Suppressor macrophage treated with lipopolysaccharide for 1 hour (primary cell): ENCODE data around the gene SMG1.
A peak's percentile ranks its signal among the peaks of the same experiment; 100 is the strongest.
"Not testable (repeated sequence)": the region's sequence is repeated elsewhere in the genome, so short reads cannot be mapped to it uniquely, and the experiment has no call there.

ENCODE experiments used
- DNase-seq, 3 donors: peaks; one replicate each; pipeline ENCODE4 v3.0.0-alpha.2; 2020 to 2022

The SMG1 gene

DNA sequence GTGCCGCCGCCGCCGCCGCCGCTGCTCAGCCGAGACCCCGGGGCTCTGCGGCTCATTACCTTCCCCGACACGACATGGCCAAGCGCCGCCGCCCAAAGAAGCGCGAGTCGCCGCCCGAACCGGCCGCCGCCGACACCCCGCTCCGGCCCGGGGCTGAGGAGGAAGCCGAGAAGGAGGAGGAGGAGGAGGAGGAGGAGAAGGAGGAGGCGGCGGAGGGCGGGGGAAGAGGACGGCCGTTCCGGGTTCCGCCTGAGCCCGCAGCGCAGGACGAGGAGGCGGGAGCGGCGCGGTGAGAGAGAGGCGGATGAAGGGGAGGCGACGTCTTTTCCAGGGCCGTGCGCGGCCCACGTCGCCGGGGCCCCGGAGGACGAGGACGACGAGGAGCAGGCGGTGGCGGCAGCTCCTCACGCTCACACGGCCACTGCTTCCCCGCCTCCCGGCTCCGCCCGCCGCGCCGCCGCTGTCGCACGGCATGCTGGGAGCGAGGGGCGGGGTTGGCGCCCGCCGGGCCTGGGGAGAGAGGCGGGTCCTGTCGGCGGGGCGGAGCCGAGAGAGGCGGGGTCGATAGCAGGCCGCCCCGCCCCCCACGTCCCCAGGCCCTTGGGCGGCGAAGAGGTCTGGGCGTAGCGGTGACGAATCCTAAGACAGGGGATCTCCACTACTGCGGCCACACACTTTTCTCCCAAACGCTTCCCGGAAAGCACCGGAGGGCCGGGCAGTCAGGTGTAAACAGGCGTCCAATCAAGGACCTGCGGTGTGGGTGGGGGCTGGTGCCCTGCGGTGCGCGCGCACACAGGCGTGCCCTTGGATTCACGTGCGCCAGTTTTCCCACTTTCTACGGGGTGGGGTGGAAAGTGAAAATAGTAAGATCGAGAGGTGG is at the start of gene SMG1:
TSS of gene SMG1 (minus strand) at position 423 of the 880 bp plus-strand sequence. CDS start at position 56, 367 bp downstream.
- DNase-seq = peak; percentile 98 to 100 (median 99)

DNA sequence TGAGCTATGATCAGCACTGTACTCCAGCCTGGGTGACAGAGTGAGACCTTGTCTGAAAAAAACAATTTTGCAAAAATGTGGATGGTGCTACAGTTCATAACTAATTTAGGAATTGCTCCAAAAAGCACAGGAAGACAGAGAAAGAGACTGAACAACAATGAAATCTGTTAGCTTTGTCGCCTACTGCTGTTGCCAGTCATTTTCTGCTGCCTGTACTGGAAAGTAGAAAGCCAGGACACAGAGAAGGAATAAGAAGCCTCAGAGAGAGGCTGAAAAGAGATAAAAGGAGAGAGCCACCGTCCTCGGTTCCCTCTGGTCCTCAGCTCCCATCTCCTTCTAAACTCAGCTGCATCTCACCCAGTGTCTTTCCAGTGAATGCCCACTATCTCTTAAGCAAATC is 48.9 kb upstream of the SMG1 start:
- no peak for DNase-seq

DNA sequence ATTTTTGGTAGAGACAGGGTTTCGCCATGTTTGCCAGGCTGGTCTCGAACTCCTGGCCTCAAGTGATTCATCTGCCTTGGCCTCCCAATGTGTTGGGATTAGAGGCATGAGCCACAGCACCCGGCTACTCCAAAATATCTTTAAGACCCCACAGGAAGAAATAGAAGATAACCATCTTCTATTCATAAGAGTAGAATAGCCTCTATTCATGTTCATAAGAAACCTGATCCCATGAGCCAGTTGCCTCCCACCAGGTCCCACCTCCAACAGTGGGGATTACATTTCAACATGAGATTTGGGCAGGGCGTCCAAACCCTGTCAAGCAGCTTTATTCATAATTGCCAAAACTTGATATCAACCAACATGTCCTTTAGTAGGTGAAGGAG is 43.6 kb upstream of the SMG1 start:
- DNase-seq = no peak

DNA sequence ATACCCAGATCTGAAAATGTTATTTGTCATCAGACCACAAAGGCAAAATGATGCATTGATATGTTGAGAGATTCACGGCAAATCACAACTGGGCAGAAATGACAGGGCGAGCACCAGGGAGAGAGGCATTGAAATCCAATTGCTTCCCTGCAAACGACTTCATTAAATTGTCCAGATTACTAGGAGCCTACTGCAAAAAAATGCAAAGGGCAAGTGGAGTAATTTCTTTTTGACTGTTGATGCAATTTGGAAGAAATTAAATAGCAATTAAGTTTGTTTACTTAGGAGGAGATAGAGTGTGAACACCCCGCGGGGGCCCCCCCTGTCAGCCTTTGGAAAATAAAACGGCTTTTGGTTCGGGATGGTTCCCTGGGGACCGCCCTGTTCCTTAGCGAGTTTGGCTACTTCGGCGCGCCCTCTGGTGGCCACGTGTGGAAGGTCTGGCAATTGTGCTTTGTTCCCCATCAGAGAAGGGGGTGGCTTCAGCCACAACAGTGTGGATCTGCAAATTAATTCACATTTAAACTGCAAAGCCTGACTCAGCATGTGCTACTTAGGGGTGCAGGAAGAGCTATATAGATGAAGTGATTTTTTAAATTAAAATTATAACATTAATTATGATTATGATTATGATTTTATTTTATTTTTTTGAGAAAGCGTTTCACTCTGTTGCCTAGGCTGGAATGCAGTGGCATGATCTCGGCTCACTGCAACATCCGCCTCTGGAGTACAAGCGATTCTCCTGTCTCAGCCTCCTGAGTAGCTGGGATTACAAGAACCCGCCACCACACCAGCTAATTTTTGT is 43.0 kb upstream of the SMG1 start:
- peak; percentile 81 to 88 (median 86) for DNase-seq

DNA sequence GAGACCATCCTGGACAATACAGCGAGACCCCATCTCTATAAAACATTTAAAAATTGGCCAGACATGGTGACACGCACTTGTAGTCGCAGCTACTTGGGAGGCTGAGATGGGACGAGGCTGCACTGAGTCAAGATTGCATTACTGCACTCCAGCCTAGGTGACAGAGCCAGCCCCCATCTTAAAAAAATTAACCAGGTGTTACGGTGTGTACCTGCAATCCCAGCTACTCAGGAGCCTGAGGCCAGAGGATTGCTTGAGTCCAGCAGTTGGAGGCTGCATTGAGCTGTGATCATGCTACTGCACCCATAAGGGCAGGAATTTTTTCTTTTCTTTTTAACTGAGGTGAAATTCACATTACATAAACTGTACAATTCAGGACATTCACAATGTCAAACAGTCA is 40.6 kb upstream of the SMG1 start:
- DNase-seq = no peak

DNA sequence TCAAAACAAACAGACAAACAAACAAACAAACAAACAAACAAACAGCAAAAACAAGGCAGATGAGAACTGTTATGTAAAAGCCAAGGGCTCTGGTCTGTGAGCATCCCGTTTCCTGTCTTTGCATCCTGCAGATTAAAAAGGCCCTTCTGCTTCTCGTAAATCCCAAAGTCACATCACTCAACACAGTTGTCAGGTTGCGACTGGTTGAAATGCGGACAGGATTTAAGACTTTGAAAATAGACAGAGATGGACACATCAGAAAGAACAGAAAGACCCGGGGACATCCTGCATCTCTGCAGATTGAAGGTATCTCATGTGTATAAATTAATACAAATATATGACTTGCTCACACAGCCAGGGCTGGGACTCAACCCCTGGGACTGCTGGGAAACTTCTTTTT is 39.3 kb upstream of the SMG1 start:
- no peak for DNase-seq

DNA sequence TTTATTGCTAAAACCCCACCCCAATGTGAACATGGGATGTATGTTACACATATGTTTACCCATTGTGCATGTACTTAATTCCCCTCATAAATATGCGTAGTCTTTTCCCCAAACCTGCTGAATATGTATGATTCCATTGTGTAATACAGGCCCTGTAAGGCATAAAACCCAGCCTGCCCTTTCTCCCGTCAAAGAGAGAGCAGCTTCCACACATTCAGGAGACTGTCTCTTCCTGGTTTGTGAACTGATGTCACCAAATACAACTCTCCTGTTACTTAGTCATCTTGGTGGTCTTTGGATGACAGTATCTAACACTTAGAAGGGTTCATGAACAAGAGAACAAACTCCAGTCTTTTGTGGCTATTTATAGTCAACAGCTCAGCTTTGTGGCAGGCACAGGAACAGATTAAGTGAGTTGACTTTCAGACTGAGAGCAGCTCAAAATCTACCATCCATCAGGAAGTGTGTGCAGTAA is 32.9 kb upstream of the SMG1 start:
- no peak for DNase-seq

DNA sequence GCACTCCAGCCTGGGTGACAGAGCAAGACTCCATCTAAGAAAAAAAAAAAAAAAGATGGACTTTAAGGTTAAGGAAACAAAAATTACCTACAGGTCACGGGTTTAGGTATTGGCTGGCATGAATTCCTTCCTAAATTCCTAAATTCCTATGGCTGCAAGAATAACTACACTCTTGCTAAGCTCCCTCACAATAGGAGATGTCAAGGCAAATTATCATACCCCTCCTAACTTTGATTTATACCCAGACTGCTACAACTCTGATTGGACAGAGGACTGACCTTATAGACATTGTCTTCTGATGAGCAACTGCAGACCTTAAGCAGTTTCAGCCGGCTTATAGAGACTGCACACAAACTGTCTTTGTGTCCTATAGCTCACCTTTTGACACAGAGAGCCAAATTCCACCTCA is 32.4 kb upstream of the SMG1 start:
- no peak for DNase-seq

DNA sequence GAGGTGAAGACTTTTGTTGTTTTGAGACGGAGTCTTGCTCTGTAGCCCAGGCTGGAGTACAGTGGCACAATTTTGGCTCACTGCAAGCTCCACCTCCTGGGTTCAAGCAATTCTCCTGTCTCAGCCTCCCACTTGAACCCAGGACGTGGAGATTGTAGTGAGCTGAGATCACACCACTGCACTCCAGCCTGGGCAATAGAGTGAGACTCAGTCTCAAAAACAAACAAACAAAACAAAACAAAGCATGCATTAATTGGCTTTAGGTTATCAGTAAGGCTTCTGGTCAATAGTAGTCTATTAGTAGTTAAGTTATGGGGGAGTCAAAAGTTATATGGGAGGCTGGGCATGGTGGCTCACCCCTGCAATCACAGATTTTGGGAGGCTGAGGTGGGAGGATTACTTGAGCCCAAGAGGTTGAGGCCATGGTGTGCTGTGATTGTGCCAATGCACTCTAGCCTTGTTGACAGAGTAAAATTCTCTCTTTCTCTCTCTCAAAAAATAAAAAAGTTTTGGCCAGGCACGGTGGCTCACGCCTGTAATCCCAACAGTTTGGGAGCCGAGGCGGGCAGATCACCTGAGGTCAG is 30.5 kb upstream of the SMG1 start:
- not testable (repeated sequence) for DNase-seq

DNA sequence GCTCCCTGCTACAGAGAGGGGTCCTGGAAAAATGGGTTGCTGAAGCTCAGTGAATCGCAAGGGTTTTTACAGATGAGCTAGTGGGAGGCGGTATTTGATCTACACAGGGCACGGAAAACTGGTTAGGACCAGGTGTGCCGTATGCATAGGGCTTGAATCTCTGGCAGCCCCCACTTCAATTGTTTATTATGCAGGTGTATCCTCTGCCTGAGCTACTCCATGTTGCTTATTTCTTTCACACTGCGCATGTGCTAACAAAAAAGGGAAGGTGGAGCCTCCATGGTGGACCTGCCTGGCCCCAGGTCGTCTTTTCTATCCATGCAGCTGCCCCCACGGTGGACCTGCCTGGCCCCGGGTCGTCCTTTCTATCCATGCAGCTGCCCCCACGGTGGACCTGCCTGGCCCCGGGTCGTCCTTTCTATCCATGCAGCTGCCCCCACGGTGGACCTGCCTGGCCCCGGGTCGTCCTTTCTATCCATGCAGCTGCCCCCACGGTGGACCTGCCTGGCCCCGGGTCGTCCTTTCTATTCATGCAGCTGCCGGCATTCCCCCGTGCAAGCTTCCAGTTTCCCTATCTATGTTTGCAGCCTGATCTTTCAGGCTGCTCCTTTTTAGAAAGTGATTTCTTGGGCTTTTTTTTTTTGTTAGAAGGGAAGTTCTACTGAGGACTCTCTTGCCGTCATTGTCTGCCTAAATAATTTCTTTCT is 29.8 kb upstream of the SMG1 start:
- peak in 2 of 3 donors; percentile 19 to 44 for DNase-seq

DNA sequence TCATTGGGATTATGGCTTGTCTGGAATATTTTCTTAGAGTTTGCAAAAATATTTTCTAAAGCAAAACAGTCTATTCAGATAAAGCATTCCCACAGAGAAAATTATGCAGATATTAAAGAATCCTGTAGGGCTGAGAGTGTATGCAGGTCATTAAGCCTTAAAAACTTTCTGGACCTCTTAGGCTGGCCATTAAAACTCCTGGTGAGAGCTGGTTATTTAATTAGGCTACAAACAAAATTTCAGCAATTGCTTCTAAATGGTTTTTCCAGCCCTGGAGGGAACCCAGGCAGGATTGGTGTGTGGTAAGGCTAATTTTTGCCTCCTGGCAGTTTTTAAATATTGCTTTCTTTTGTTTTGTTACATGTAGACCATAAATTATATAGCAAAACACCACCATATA is 27.3 kb upstream of the SMG1 start:
- DNase-seq = no peak

DNA sequence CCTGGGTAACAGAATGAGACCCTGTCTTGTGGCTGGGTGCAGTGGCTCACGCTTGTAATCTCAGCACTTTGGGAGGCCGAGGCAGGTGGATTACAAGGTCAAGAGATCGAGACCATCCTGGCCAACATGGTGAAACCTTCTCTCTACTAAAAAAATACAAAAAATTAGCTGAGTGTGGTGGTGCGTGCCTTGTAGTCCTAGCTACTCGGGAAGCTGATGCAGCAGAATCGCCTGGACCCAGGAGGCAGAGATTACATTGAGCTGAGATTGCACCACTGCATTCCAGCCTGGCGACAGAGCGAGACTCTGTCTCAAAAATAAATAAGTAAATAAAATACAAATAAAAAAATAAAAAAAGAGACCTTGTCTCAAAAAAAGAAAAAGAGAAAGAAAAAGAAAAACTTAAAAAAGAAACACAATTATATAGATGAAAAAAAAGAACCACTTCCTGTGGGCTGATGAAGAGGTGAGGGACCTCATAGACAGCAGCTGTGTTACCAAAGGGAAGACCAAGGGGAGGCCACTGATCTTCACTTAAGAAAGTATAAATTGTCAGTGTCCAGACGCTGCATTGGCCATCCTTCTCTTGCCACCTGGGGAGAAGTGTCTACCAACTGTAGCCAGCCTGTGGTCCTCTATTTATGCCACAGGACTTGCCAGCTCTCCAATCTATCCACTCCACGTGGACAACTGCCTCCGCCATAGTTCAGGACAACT is 24.4 kb upstream of the SMG1 start:
- DNase-seq = no peak

DNA sequence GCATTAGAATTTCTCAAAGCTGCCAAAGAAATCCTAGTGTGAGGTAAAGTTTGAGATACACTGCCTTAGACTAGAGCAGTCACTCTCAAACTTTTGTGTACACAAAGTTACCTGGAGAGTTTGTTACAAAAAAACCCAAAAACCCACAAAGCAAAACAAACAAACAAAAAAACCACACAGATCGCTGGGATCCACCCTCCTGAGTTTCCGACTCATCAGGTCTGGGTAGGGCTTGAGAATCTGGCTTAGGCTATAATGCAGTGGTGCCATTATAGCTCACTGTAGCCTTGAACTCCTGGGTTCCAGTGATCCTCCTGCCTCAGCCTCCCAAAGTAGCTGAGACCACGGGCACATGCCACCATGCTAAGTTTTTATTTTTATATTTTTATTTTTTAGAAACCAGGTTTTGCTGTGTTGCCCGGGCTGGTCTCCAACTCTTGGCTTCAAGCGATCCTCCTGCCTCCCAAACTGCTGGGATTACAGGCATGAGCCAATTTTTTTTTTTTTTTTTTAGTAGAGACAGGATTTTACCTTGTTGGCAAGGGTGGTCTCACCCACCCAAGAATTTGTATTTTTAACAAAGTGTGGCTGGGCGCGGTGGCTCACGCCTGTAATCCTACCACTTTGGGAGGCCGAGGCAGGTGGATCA is 22.3 kb upstream of the SMG1 start:
- no peak for DNase-seq

DNA sequence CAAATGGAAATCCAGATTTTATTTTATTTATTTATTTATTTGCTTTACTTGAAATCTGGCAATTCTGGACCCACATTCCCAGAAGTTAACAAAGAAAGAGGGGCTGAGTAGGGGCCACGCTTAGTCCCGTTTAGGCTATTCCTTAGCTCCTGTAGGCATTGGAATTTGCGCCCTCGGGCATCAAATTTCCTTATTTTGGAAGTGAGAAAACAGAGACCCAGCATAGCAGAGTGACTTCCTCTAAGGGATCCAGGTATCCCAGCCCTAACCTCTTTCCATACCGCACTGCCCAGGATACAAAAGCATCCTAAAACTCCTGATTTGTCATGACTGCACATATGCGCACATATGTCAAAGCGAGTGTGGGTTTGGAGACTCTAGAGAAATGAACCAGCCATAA is 19.0 kb upstream of the SMG1 start:
- DNase-seq = no peak

DNA sequence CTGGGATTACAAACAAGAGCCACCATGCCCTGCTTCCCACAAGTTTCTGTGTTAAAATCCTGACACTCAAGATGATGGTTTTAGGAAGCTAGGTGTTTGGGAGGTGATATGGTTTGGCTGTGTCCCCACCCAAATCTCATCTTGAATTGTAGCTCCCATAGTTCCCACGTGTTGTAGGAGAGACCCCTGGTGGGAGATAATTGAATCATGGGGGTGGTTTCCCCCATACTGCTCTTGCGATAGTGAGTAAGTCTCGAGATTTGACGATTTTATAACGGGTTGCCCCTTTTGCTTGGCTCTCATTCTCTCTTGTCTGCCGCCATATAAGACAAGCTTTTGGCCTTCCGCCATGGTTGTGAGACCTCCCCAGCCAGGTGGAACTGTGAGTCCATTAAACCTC is 17.2 kb upstream of the SMG1 start:
- no peak for DNase-seq

DNA sequence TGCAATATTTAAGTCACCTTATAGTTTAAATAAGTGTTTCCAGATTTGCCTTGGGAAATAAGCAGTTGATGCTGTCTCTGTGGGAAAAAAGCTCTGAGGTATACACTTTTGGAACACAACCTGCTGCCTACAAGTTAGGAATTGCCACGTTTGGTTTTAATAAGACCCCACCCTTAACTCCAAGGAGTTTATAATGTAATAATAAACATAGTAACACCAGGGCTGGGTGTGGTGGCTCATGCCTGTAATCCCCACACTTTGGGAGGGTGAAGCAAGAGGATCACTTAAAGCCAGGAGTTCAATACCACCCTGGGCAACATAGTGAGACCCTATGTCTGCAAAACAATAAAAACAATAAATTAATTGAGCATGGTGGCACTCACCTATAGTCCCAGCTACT is 15.9 kb upstream of the SMG1 start:
- no peak for DNase-seq

DNA sequence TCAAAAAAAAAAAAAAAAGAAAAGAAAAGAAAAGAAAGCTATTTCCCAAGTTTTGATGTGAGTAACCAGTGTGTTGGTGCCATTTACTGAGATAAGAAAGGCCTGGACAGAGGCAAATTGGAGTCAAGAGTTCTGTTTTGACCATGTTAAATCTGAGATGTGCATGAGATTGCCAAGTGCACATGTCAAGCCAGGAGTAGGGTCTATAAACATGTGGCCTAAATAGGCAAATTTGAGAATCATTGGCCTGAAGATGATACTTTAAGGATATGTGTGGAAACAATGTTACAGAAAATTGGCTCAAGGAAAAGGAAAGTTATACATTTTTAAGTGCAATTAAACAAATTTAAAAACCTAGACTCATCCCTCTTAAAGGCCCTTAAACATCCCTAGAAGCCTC is 15.3 kb upstream of the SMG1 start:
- DNase-seq = no peak

DNA sequence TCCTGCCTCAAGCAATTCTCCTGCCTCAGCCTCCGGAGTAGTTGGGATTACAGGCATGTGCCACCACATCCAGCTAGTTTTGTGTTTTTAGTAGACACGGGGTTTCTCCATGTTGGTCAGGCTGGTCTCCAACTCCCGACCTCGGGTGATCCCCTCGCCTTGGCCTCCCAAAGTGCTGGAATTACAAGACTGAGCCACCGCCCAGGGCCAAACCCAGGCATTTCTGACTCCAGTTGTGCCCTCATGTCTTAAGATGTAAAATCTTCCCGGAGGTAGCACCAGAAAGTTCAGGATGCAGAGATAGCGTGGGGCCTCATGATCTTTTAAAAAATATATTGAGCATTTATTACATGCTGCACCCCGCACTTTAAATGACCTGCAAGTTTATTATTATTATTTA is 12.8 kb upstream of the SMG1 start:
- DNase-seq = no peak

DNA sequence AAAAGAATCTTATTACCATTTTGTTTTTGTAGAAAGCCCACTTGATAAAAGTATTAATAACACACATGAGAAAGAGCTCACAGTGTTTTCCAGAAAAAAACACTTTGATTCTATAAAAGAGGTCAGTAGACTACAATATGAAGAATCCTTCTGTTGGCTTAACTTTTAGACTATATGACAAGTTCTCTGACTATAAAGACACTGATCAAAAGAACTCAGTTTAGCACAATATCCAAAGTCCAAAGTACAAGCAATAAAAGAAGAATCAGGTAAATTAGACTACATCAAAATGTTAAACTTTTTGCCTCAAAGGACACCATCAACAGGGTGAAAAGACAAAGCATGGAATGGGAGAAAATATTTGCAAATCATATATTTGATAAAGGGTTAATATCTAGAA is 11.2 kb upstream of the SMG1 start:
- no peak for DNase-seq

DNA sequence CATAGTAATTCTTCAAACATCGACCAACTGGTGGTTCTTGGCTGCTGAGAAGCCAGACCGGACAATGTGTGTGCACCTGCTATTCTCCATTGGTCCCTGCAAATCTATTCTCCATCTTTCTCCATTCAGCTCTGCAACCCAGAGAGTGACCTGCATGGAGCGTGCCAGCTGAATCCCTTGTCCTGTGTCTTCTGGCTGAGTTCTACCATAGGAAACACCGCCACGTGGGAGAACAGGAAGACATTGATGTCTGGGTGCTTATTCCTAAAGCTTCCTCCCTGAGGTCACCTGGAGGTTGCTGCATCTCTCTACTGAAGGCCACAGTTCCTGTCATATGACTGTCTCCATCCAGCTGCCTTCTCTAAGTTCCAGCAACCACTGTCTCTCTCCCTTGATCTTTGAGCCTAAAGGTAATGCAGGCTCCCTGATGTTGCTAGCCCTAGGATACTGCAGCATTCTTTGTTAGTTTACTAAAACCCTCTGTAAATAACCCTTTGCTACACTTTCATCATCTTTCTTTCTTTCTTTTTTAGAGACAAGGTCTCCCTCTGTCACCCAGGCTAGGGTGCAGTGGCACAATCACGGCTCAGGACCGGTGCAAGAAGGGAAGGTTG is 10.6 kb upstream of the SMG1 start:
- no peak for DNase-seq

DNA sequence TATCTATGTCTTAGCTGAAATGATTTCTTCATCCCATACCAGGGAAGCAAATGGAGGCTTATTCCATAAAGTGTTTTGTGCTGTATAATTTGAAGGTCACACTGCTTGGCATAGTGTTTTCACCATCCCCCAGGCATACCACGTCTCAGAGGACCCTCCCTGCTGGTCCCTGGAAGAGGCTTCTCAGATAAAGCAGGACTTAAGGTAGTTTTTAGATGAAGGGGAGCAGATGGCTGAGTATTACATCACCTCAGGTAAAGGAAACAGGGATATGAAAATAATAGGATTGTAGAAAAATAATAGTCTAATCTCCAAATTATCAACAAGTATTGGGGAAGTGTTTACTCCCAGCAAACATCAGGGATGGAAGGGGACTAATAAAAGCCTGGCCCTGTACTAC is 7.3 kb upstream of the SMG1 start:
- no peak for DNase-seq
